Testis (tissue), 2 donors: Measurements from ENCODE around the gene SYT12.

Experiments used
- POLR2A ChIP-seq: fragments of 450-650 bp; IDR thresholded peaks from one replicate; pipeline ENCODE4 v1.6.1; 2017; ENCODE audit warnings: antibody characterized with exemption, mild to moderate bottlenecking, moderate library complexity
- TF ChIP-seq, protein P1 (sequence below), 3 experiments: fragments of 450-650 bp in 2 of 3; fragments of 200-600 bp in 1 of 3; sonication (generic) in 1 of 3; IDR thresholded peaks; one replicate each; pipeline ENCODE4 v1.5.1; 2016 to 2019; ENCODE audit warnings: antibody characterized with exemption in 3 of 3, mild to moderate bottlenecking in 2 of 3, moderate library complexity in 1 of 3

DNA sequence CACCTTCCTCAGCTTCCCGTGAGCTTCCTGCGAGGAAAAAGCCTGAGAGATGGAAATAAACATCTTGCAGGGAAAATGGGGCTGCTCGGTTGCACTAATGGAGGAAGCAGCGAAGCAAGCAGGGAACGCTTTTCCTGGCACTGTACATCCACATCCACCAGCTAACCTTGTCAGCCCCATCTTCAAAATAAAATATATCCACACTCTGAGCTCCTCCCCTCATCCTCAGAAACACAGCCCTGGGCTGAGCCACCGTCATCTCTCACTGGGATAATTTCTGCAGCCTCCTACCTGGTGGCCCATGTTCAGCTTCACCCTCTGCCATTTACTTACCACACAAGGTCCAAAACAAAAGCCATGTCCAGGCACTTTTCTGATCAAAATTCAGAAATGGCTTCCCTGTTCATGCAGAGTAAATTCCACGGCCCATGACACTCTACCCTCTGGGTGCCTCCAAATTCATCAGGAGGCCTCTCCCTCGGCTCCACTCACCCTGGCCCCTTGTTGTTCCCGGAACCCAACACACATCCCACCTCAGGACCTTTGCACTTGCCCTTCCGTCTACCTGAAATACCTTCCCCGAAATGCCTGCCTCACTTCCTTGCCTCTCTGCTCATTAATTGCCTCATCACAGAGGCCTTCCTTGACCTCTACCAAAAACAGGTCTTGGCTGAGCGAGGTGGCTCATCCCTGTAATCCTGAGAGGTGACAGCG, 34.9 kb upstream of the SYT12 start:
- TF ChIP-seq, protein P1, sequence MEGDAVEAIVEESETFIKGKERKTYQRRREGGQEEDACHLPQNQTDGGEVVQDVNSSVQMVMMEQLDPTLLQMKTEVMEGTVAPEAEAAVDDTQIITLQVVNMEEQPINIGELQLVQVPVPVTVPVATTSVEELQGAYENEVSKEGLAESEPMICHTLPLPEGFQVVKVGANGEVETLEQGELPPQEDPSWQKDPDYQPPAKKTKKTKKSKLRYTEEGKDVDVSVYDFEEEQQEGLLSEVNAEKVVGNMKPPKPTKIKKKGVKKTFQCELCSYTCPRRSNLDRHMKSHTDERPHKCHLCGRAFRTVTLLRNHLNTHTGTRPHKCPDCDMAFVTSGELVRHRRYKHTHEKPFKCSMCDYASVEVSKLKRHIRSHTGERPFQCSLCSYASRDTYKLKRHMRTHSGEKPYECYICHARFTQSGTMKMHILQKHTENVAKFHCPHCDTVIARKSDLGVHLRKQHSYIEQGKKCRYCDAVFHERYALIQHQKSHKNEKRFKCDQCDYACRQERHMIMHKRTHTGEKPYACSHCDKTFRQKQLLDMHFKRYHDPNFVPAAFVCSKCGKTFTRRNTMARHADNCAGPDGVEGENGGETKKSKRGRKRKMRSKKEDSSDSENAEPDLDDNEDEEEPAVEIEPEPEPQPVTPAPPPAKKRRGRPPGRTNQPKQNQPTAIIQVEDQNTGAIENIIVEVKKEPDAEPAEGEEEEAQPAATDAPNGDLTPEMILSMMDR (IDR thresholded peaks at IDR 0.05): no peak
- TF ChIP-seq POLR2A: no peak
